ENCODE results near the gene CDYL2.
"Not testable (repeated sequence)": the region's sequence is repeated elsewhere in the genome, so short reads cannot be mapped to it uniquely, and the experiment has no call there.

Gene CDYL2

GRCh38 chr16:80741724-80742123 is 62.7 kb downstream of the CDYL2 start:
- no peak overlapping the region for H3K27ac Mint-ChIP-seq
- no peaks in the 10 kb centered on the region for H3K27me3 Mint-ChIP-seq

DNA sequence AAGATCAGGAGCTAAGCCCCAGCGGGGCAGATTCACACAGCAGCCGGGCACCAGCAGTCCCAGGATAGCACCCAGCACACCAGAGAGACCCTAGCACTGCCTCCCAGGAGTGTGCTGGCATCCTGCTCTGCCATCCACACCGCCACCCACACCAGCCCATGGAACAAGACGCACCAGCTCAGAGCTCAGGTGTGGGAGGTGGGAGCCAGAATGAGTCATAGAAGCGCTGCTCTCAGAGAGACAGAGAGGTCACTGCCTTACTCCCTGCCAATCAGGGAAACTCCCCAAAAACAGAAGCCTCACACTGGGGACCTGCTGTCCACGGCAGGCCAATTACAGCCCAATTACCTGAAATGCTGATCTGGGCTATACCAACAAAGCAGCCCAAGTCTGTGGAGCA is 64.9 kb downstream of the CDYL2 start:
- peaks cover 23 to 24% of the 10 kb centered on the region in 2 donors for H3K9me3 Mint-ChIP-seq
- H3K4me1 Mint-ChIP-seq: peaks cover 20% of the 10 kb centered on the region
- DNase-seq: peak in 1 of 2 donors; percentile 14
- ATAC-seq: peak; percentile 68
- no peak overlapping the region for H3K4me3 Mint-ChIP-seq
- H3K27me3 Mint-ChIP-seq: no peaks in the 10 kb centered on the region
- H3K27ac Mint-ChIP-seq: no peak overlapping the region

More at GRCh38 chr16:80741724-80742123, 62.7 kb downstream of the CDYL2 start:
- no peak for DNase-seq
- H3K9me3 Mint-ChIP-seq: peaks cover 23 to 24% of the 10 kb centered on the region in 2 donors
- peaks cover 27% of the 10 kb centered on the region for H3K4me1 Mint-ChIP-seq
- no peak for ATAC-seq
- H3K4me3 Mint-ChIP-seq: no peak overlapping the region

DNA sequence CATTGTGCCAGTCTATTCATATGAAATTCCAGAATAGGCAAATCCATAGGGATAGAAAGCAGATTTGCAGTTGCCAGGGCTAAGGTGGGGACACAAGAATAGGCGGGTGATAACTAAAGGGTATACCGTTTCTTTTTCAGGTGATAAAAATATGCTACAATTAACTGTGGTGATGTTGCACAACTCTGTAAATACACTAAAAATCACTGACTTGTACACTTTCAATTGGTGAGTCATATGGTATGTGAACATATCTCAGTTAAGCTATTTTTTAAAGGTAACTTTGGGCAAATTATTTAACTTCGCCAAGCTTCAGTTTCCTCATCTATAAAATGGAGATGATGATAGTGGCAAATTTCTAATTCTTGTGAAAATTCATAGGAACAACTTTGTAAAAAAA is 65.9 kb downstream of the CDYL2 start:
- H3K4me3 Mint-ChIP-seq: no peak overlapping the region

DNA sequence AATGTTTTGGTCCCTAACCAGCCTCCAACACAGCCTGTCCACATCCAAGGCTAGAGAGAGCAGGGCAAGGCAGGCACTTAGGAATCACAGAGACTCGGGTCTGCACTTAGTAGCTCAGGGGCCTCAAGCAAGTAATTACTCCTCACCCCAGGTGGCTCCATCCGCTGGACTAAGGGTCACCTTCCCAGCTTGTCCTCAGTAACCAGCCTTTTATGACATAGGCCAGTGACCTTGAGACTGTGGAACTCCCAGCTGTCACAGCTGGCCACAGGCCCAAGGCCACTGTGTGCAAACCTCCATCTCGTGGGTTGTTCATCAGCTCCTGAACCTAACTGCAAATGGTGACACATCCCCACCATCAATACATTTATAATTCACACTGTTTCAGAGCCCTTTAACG is 68.6 kb downstream of the CDYL2 start:
- H3K4me3 Mint-ChIP-seq: no peak overlapping the region
- H3K4me1 Mint-ChIP-seq: peaks cover 12% of the 10 kb centered on the region
- H3K27ac Mint-ChIP-seq: no peak overlapping the region
- no peaks in the 10 kb centered on the region for H3K27me3 Mint-ChIP-seq
- ATAC-seq: no peak
- H3K9me3 Mint-ChIP-seq: peaks cover 22 to 25% of the 10 kb centered on the region in 2 donors
- DNase-seq: no peak

More for the DNA sequence above, 65.9 kb downstream of the CDYL2 start:
- peaks cover 13% of the 10 kb centered on the region for H3K4me1 Mint-ChIP-seq
- DNase-seq (no peak), ATAC-seq (no peak)
- H3K27me3 Mint-ChIP-seq: no peaks in the 10 kb centered on the region
- H3K27ac Mint-ChIP-seq: no peak overlapping the region
- peaks cover 23 to 27% of the 10 kb centered on the region in 2 donors for H3K9me3 Mint-ChIP-seq

DNA sequence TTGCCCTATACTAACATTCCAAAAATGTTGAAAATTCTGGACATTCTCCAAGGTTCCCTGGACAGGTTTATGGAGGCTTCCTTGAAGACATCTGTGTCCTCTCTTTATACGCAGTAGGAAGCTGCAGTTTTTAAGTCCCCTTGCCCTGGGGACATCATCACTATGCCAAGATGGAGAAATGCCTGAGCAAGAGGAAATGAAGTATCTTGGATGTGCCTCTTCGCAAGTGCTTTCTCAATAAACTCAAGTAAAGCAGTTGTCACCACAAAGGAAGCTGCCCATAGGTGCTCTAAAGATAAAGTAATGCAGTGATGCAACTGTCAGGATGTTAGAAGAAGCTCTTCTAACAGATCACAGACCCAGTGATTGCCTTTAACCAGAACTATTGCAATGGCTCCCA is 71.0 kb downstream of the CDYL2 start:
- Mint-ChIP-seq H3K4me3 (no peak overlapping the region), H3K9me3 (peaks cover 10 to 18% of the 10 kb centered on the region in 2 donors), H3K27ac (no peak overlapping the region), H3K27me3 (no peaks in the 10 kb centered on the region), H3K4me1 (no peaks in the 10 kb centered on the region)
- DNase-seq (no peak), ATAC-seq (no peak)

DNA sequence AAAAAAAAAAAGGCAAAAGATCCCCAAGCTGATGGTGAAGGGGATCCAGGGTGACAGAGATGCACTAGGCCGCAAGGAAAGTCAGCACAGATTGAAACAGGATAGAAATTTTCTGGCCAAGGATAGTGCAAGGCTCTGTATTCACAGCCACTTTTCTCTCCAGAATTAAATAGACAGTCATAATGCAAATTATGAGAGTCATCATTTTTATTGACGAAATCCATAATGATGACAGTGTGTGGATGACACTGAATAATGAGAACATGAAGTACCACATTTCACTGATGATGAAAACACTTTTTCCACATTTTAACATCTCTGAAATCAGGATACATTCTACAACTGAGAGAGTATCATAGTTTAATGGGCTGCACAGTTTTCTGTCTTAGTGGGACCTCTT is 72.5 kb downstream of the CDYL2 start:
- H3K4me3 Mint-ChIP-seq: no peak overlapping the region
- no peak for ATAC-seq
- no peaks in the 10 kb centered on the region for H3K4me1 Mint-ChIP-seq
- peaks cover 10 to 18% of the 10 kb centered on the region in 2 donors for H3K9me3 Mint-ChIP-seq
- H3K27ac Mint-ChIP-seq: no peak overlapping the region
- H3K27me3 Mint-ChIP-seq: no peaks in the 10 kb centered on the region
- no peak for DNase-seq

DNA sequence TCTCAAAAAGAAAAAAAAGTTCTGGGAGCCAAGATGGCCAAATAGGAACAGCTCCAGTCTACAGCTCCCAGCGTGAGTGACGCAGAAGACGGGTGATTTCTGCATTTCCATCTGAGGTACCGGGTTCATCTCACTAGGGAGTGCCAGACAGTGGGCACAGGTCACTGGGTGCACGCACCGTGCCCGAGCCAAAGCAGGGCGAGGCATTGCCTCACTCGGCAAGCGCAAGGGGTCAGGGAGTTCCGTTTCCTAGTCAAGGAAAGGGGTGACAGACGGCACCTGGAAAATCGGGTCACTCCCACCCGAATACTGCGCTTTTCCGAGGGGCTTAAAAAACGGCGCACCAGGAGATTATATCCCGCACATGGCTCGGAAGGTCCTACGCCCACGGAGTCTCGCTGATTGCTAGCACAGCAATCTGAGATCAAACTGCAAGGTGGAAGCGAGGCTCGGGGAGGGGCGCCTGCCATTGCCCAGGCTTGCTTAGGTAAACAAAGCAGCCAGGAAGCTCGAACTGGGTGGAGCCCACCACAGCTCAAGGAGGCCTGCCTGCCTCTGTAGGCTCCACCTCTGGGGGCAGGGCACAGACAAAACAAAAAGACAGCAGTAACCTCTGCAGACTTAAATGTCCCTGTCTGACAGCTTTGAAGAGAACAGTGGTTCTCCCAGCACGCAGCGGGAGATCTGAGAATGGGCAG is 77.2 kb downstream of the CDYL2 start:
- peak overlapping the region in 1 of 2 donors; percentile 88 for H3K27ac Mint-ChIP-seq
- not testable (repeated sequence) for H3K4me1 Mint-ChIP-seq, ATAC-seq, H3K4me3 Mint-ChIP-seq, H3K27me3 Mint-ChIP-seq, DNase-seq
- H3K9me3 Mint-ChIP-seq: peaks cover 12 to 23% of the 10 kb centered on the region in 2 donors

DNA sequence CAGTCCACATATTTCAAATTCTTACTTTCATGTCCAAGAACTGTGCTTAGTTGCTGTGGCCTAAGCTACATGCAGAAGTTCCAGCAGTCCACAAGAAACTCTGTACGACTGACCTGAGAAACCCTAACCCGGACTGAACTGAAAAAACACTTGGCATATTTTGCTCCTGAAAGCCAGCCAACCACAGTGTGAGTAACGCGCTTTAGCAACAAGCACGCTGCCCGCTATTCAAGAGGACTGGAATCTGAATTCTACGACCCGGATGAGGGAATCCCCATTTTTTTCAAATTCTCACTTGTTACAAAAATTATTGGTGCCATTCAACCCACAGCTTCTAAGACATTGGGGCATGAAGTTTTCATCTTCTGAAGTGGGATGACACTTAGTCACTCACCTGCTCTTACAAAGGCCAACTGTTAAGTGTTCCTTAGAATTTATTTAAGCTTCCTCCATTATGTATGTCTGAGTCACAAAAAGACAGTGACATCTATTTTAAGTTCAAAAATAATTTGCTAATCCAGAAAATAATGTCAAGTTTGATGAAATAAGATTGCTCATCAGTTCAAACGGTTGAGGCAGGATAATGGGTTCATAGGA is 78.7 kb downstream of the CDYL2 start:
- Mint-ChIP-seq H3K4me1 (no peaks in the 10 kb centered on the region), H3K4me3 (no peak overlapping the region), H3K27me3 (no peaks in the 10 kb centered on the region), H3K9me3 (peaks cover 6 to 8% of the 10 kb centered on the region in 2 donors), H3K27ac (peak overlapping the region in 1 of 2 donors; percentile 8)
- no peak for DNase-seq
- no peak for ATAC-seq

DNA sequence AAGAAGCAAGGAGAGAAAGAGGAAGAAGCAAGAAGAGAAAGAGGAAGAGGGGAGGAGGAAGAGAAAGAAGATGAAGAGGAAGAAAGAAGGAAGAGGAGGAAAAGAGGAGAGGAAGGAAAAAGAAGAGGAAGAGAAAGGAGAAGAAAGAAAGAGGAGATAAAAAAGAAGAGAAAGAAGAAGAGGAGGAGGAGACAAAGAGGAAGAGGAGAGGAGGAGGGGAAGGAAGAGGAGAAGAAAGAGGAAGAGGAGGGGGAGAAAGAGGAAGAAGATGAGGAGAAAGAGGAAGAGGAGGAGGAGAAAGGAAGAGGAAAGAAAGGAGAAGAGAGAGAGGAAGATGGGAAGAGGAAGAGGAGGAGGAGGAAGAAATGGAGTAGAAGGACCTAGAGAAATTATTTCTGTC is 80.4 kb downstream of the CDYL2 start:
- no peak for ATAC-seq
- H3K4me1 Mint-ChIP-seq: peaks cover 6% of the 10 kb centered on the region
- no peak for DNase-seq
- peak overlapping the region in 1 of 2 donors; percentile 14 for H3K27ac Mint-ChIP-seq
- no peaks in the 10 kb centered on the region for H3K27me3 Mint-ChIP-seq
- H3K4me3 Mint-ChIP-seq: no peak overlapping the region
- peaks cover 5 to 6% of the 10 kb centered on the region in 2 donors for H3K9me3 Mint-ChIP-seq

GRCh38 chr16:80723091-80723490 is 81.3 kb downstream of the CDYL2 start:
- no peak for ATAC-seq
- Mint-ChIP-seq H3K9me3 (peaks cover 5 to 6% of the 10 kb centered on the region in 2 donors), H3K4me3 (no peak overlapping the region), H3K27ac (no peak overlapping the region), H3K27me3 (no peaks in the 10 kb centered on the region), H3K4me1 (peaks cover 6% of the 10 kb centered on the region)
- no peak for DNase-seq

GRCh38 chr16:80720804-80721371 is 83.5 kb downstream of the CDYL2 start:
- no peak overlapping the region for H3K27ac Mint-ChIP-seq
- no peak for DNase-seq
- H3K9me3 Mint-ChIP-seq: peaks cover 5 to 6% of the 10 kb centered on the region in 2 donors
- H3K4me3 Mint-ChIP-seq: no peak overlapping the region
- H3K4me1 Mint-ChIP-seq: peaks cover 6% of the 10 kb centered on the region
- H3K27me3 Mint-ChIP-seq: no peaks in the 10 kb centered on the region
- ATAC-seq: no peak

DNA sequence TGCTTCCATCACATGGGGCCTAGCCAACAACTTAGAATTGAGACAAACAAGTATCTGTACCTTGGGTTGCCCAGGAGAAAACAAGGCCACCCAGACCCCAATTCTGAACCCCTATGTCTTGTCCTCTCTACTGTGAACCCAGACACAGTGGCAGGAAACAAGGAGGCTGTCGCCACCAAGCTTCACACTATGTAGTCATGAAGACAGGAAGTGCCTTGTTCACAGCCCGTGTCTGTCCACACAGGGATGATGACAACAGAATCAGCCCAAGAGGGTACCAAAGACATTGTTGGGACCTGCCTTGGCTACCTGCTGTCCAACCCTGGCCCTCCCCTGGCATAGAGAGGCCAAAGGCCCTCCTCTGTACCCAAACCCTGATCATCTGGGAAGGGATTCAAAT is 84.8 kb downstream of the CDYL2 start:
- DNase-seq: no peak
- H3K4me1 Mint-ChIP-seq: peaks cover 6% of the 10 kb centered on the region
- H3K27me3 Mint-ChIP-seq: no peaks in the 10 kb centered on the region
- peaks cover 5 to 6% of the 10 kb centered on the region in 2 donors for H3K9me3 Mint-ChIP-seq
- peak overlapping the region in 1 of 2 donors; percentile 19 for H3K27ac Mint-ChIP-seq
- peak; percentile 79 for ATAC-seq
- H3K4me3 Mint-ChIP-seq: no peak overlapping the region

GRCh38 chr16:80718480-80719220 is 85.7 kb downstream of the CDYL2 start:
- no peak for DNase-seq
- no peak overlapping the region for H3K4me3 Mint-ChIP-seq
- no peaks in the 10 kb centered on the region for H3K27me3 Mint-ChIP-seq
- no peak overlapping the region for H3K27ac Mint-ChIP-seq
- ATAC-seq: no peak
- peaks cover 6% of the 10 kb centered on the region for H3K4me1 Mint-ChIP-seq
- peaks cover 3 to 4% of the 10 kb centered on the region in 2 donors for H3K9me3 Mint-ChIP-seq

DNA sequence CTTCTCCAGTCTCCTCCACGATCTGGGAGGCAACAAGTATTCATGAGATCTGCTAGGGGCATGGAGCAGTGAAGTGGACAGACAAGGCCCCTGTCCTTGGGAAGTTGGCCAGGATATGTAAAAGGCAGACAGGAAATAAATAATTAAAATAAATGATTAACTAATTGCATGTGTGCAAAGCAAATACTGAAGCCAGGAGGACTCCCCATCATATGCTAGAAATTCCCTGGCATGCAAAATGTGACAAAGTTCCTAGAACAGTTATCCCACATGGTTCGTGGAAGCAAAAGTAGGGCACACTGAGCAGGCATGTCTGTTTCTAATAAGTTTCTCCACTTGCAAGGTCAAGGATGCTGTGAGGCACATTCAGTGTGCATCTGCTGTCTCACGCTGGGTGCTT is 86.8 kb downstream of the CDYL2 start:
- DNase-seq (no peak), ATAC-seq (no peak)
- Mint-ChIP-seq H3K27me3 (no peaks in the 10 kb centered on the region), H3K4me1 (peaks cover 6% of the 10 kb centered on the region), H3K4me3 (no peak overlapping the region), H3K9me3 (no peaks in the 10 kb centered on the region), H3K27ac (no peak overlapping the region)

DNA sequence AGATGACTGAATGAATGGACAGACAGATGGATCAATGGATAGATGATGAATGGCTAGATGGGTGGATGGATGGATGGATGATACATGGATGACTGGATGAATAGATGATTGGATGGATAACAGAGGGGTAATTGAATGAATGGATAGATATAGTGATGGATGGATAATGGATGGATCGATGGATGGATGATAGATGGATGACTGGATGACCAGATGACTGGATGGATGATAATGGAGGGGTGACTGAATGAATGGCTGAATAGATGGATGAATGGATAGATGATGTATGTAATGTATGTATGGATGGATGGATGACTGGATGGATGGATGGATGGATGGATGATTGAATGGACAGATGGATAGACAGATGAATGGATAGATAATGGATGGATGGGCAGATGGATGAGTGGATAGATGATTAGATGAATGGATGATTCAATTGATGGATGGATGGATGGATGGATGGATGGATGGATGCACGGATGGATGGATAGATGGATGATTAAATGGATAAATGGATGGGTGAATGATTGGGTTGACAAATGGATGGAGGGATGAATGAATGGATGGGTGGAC is 87.7 kb downstream of the CDYL2 start:
- H3K27ac Mint-ChIP-seq: no peak overlapping the region
- H3K9me3 Mint-ChIP-seq: no peaks in the 10 kb centered on the region
- H3K27me3 Mint-ChIP-seq: no peaks in the 10 kb centered on the region
- DNase-seq (no peak), ATAC-seq (no peak)
- H3K4me1 Mint-ChIP-seq: peaks cover 6% of the 10 kb centered on the region
- no peak overlapping the region for H3K4me3 Mint-ChIP-seq

Data from stimulated activated naive CD8-positive, alpha-beta T cell treated with anti-CD3 and anti-CD28 coated beads, Interleukin-15, amount 100 ng/mL, for 72 hours (primary cell).